GM10847 (cell line): ENCODE results near the gene OR5AU1.

Experiments
- POLR2A ChIP-seq: IDR thresholded peaks from 2 replicates; pipeline ENCODE4 v1.6.1; 2011; ENCODE audit not compliant: insufficient read length; ENCODE audit errors: extremely low read depth

OR5AU1 gene

DNA sequence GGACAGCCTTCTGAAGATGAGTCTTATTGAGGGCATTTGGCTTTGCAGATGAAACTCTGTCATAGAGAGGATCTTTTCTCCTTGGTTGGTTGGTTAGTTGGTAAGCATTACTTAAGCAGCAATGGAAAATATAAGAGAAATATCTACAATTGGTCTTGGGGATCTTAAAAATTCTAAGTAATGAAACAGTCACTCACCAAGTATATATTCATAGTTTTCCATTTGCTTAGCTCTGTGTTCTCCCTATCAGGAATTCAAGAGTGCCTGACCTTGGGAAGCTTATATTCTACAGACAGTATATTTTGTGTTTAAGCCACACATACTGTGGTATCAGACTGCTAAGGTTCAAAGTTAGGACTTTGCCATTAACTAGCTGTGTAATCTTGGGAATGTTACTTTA is at the start of gene OR5AU1:
OR5AU1 (minus strand) TSS at position 101 of the 400 bp plus-strand sequence. CDS start 191 bp downstream, outside the sequence.
- TF ChIP-seq POLR2A, result no peak

GRCh38 chr14:21205026-21205677 is 49.3 kb upstream of the OR5AU1 start:
- no peak for TF ChIP-seq POLR2A

- no peak for TF ChIP-seq POLR2A
Measured at GRCh38 chr14:21204167-21205025, 48.5 kb upstream of the OR5AU1 start.

DNA sequence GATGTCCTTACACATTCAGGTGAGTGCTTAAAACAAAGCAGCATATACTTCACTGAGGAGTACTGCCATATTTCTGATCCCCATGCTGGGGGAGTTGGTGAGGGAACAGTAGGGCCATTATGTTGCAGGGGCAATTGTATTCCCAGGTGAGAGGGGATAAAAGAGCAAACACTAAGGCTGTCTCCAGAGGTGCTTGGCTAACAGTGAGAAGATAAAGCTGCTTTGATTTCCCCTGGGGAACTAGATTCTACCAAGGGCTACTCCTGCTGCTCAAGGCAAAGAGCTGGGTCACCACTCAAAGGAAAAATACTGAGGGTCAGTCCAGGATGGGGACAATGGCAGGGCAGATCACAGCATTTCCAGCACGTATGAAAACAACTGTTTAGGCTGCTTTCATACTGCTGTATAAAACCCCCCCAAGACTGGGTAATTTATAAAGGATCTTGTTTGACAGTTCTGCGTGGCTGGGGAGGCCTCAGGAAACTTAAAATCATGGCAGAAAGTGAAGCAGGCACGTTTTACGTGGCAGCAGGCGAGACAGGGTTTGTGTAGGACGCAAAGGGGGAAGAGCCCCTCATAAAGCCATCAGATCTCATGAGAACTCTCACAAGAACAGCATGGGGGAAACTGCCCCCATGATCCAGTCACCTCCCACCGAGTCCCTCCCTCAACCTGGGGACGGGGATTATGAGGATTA is 47.8 kb upstream of the OR5AU1 start:
- TF ChIP-seq POLR2A, result no peak

DNA sequence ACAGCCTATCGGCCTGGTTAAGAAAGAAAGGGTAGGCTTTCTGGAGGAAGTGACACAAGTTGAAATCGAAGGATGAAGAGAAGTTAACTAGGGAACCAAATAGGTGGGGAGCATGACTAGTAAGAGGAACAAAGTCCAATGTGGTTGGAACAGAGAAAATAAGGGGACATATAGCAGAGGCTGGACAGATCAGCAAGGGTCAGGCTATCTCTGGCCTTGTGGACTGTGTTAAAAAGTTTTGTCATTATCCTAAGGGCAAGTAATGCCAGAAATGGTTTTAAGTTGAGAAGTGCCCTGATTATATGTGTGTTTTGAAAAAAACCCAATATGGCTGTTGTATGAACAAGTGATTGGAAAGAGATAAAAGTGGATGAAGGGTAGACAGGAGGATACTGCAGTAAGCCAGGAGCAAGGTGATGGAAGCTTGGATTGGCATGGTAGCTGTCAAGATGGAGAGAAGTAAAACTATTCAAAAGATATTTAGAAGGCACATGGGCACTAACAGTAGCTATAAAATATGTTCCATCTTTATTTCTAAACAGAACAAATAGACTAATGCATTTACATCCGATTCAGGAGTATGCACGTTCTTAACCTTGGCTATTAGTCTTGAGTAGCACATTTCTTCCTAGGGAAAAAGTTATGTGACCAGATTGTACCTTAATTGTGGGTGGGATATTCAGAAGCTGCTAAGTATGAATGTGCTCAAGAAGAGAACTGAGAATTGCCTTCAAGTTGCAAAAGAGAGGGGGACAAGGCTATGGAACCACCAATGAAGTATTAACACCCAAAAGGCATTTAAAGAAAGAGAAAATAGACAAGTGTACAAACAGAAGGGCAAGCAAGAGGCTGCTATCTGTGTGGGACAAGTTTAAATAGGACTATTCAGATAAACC is 46.8 kb upstream of the OR5AU1 start:
- TF ChIP-seq POLR2A, result no peak

DNA sequence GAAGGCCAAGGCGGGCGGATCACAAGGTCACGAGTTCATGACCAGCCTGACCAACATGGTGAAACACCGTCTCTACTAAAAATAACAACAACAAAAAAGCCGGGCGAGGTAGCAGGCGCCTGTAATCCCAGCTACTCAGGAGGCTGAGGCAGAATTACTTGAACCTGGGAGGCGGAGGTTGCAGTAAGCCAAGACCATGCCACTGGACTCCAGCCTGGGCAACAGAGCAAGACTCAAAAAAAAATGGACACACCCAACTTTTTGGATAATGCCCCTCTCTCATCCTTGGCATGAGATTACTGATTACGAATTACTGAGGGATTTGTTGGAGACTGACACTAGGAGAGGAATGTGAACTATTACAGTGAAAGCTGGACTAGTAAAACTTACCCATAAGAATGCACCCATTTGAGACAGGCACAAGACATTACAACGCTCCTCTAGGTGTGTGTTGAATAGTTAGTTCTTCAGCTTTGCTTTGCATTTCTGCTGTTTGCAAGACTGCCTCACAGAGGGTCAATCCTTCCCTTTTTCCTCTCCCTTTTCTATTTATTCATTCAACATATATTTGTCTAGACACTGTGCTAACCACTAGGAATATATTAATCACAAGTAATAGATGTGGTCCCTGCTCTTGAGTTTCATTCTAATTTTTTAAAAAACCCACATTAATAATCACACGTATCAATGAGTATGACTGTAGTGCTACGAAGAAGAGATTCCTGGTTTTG is 46.0 kb upstream of the OR5AU1 start:
- TF ChIP-seq POLR2A, result no peak

- TF ChIP-seq POLR2A, result no peak
Measured at GRCh38 chr14:21200752-21201461, 45.0 kb upstream of the OR5AU1 start.

DNA sequence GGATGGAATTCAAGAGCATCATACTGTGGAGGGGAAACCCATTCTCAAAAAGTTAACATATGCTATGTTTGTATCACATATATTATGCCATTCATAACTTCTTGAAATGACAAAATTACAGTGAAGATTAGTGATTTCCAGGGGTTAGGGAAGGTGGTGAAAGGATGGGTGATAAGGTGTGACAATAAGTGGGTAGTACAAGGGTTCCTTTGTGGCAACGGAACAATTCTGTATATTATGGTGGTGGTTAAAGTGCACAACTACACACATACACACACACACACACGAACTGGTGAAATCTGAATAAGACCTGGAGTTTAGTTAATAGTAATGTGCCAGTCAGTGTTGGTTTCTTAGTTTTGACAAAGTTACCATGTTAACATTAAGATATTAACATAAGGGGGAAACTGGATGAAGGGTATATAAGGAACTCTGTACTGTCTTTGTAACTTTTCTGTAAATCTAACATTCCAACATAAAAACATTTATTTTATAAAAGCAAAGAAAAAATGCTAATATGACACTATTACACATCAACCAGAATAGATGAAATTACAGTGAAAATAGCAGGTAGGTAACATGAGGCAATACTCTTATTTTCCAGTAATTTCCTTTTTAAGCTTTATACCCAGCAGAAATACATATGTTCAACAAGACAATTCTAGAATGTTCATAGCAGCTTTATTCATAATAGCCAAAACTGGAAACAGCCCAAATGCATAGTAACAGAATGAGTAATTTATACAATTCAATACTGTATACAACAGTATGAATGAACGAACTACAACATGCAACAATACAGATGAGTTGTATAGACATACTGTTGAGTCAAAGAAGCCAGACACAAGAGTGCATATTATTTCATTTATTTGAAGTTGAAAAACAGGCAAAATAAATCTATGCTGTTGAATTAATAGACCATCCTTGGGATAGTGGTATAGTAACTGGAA is 44.0 kb upstream of the OR5AU1 start:
- TF ChIP-seq POLR2A, result no peak

- no peak for TF ChIP-seq POLR2A
Measured at GRCh38 chr14:21197418-21198205, 41.7 kb upstream of the OR5AU1 start.

DNA sequence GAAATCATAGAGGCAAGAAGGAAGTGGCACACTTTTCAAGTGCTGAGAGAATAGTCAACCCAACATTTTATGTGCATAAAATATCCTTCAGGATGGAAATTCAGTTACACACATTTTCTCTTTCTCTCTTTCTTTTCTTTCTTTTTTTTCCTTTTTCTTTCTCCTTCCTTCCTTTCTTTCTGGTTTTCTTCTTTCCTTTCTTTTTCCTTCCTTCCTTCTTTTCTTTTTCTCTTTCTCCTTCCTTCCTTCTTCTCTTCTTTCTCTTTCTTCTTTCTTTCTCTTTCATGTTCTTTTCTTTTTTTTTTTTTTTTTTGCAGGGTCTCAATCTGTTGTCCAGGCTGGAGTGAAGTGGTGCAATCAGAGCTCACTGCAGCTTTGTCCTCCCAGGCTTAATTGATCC is 38.7 kb upstream of the OR5AU1 start:
- no peak for TF ChIP-seq POLR2A

- no peak for TF ChIP-seq POLR2A
Measured at GRCh38 chr14:21192875-21193535, 37.1 kb upstream of the OR5AU1 start.
